IPS-18c (cell line): ENCODE data around the gene TNFSF18.
"Not testable (repeated sequence)": the region's sequence is repeated elsewhere in the genome, so short reads cannot be mapped to it uniquely, and the experiment has no call there.

Experiments used
- H3K4me3 ChIP-seq: 2 replicates; pipeline ENCODE4 v1.7.0; 2013; ENCODE audit warnings: low read depth, mild to moderate bottlenecking, low read length, moderate library complexity; ENCODE audit not compliant: insufficient read depth
- H3K9me3 ChIP-seq: one replicate; pipeline ENCODE4 v1.6.1; 2013; ENCODE audit warnings: mild to moderate bottlenecking, low read length, moderate library complexity; ENCODE audit not compliant: control insufficient read depth, insufficient read depth

Gene TNFSF18, protein sequence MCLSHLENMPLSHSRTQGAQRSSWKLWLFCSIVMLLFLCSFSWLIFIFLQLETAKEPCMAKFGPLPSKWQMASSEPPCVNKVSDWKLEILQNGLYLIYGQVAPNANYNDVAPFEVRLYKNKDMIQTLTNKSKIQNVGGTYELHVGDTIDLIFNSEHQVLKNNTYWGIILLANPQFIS

DNA sequence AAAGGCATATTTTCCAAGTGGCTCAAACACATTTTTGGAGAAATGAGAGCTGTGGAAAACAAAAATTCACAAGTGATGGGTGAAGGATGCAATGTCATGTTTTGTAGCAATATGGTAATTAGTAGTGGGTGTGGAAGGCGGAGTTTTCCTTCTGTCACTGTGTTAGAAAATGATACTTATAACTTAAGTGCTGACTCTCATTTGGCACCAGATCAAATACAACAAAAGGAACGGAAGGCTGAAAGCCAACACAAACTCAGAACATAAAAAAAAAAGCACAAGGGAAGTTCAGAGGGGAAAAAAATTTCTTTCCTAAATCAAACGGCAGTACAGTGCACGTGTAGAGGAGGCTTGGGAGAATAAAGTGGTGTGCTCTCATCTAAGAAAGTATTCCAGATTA is at the start of gene TNFSF18:
Gene TNFSF18, minus strand, starts transcription at position 77 of the 400 bp plus-strand sequence. Its CDS starts 45 bp downstream, at position 32.
- no peaks in the 10 kb centered on the region for H3K9me3 ChIP-seq
- no peak within 1 kb of the TSS for H3K4me3 ChIP-seq

DNA sequence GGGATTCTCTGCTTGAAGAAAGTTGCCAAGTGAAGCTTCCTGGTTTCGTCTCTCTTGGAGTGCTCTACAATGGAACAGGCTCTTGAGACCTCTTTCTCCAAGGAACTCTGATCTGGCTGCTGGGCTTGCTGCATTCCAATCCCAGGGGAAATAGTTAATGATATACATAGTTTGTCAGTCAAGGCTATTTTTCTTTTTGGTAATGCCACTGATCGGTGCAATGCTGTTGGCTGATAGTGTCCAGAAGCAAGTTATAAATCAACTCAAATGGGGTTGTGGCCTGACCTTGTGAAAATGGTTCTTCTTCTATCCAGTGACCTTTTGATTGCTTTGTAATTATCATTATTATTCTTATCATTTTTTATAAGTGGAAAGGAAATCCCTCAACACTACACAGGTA is 48.4 kb upstream of the TNFSF18 start:
- Histone ChIP-seq H3K4me3 (no peak overlapping the region), H3K9me3 (no peaks in the 10 kb centered on the region)

DNA sequence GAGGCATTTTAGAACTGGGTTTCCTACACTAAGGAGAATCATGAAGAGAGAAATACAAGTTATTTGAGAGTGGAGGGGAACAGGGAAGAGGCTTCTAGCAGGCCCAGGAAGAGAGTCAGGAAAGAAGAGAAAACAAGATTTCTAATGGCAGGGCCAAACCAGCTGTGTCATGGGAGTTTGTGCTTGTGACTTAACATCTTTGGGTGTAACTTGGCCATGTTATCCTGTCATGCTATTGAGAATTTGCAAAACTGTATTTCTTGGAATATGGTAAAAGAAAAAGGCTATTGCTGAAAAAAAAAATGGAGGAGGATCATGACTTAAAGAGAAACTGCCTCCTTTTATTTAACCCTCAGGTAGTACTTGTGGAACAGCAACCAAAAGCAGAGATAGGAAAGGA is 47.4 kb upstream of the TNFSF18 start:
- no peaks in the 10 kb centered on the region for H3K9me3 ChIP-seq
- H3K4me3 ChIP-seq: no peak overlapping the region

DNA sequence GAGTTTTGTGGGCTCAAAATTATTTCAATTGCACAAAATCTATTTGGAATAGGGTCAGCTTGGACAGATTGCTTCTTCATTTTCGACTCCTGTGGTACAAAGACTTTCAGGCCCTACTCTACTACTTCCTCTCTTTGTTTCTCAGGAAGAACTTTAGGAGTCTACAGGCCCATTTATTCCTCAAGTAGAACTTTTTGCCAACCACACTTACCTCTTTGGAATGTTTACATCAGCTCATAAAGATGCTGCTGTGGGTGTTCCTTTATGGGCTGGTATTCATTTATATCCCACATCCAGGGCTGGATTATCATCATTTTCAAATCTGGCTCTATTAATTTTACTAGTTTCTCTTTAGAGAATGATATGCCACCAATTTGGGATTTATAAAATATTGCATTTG is 46.3 kb upstream of the TNFSF18 start:
- no peaks in the 10 kb centered on the region for H3K9me3 ChIP-seq
- no peak overlapping the region for H3K4me3 ChIP-seq

DNA sequence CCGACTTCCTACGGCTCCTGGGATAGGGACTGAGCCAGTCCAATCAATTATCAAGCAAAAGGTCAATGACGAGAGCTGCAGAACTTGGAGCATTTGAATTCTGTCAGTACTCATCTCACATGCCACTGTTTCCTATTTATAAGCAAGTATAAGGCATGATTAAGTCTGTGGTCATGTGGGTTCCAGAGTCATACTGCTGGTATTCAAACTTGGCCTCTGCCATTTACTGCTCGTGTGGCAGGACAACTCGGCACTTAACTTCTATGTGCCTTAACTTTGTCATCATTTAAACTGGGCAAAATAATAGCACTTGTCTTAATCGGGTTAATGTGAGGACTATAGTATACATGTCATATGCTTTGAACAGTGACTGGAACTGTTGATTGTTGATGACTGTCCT is 44.9 kb upstream of the TNFSF18 start:
- H3K4me3 ChIP-seq: no peak overlapping the region
- H3K9me3 ChIP-seq: no peaks in the 10 kb centered on the region

DNA sequence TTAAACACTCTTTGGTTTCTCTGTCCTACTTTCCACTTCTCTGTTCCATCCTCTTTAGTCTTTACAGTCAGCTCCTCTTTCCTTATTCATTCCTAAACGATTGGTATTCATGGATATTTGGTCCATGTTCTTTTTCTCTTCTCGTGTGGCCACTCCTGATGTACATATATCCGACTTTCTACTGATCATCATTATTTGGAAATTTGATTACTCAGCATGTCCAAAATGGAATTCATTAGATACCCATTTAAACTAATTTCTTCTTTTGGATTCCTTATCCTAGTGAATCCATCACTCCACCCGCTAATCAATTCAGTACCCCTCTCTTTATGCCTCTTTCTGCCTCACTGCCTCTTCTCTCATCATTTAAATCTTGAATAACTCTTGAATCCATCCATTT is 43.8 kb upstream of the TNFSF18 start:
- H3K4me3 ChIP-seq: no peak overlapping the region
- no peaks in the 10 kb centered on the region for H3K9me3 ChIP-seq

DNA sequence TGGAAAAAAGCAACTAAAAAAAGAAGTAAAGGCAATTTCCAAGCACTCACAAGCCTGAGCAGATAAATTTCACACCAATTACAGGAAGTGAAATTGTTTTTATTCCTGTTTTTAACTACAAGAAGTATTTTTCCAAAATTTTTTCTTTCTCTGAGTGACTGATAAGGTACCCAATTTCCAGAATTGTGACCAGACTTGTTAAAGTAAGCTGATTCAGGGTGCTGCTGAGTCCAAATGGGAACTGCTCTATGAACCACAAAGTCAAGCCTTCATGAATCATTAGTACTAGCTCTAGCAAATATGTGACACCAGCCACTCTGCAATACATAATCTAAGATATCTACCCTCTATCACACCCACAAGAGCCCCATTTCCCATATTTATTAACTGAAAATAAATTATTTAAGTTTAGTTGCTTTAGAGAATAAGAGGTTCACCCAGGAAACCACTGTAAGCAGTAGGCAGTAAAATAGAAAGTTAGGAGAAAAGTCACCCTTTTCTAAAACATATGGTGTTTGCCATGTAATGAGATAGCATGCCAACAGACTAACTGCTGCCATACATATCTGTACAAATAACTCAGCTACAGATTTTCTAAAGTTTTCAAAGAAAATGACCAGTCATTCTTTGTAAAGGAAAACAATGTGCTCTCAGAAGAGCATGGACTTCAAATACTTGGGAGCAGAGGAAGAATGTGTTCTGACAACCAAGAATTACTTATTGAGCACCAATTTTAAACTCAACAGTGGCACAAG is 43.1 kb upstream of the TNFSF18 start:
- Histone ChIP-seq H3K9me3 (no peaks in the 10 kb centered on the region), H3K4me3 (no peak overlapping the region)

DNA sequence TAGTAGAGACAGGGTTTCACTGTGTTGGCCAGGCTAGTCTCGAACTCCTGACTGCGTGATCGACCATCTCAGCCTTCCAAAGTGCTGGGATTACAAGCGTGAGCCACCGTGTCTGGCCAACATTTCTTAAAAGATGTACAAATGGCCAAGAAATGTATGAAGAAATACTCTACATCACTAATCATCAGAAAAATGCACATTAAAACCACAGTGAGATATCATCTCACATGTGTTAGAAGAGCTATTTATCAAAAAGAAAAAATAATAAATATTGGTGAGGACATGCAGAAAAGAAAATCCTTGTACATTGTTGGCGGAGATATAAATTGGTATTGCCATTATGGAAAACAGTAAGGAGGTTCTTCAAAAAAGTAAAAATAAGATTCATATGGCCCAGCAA is 33.6 kb upstream of the TNFSF18 start:
- Histone ChIP-seq H3K9me3 (no peaks in the 10 kb centered on the region), H3K4me3 (no peak overlapping the region)

DNA sequence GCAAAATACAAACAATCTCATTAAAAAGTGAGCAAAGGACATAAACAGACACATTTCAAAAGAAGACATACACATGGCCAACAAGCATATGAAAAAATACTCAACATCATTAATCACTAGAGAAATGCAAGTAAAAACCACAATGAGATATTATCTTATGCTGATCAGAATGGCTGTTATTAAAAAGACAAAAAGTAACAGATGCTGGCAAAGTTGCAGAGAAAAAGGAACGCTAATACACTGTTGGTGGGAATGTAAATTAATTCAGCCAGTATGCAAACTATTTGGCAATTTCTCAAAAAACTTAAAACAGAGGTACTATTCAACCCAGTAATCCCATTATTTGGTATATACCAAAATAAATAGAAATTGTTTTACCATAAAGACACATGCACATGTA is 32.2 kb upstream of the TNFSF18 start:
- no peaks in the 10 kb centered on the region for H3K9me3 ChIP-seq
- H3K4me3 ChIP-seq: no peak overlapping the region

DNA sequence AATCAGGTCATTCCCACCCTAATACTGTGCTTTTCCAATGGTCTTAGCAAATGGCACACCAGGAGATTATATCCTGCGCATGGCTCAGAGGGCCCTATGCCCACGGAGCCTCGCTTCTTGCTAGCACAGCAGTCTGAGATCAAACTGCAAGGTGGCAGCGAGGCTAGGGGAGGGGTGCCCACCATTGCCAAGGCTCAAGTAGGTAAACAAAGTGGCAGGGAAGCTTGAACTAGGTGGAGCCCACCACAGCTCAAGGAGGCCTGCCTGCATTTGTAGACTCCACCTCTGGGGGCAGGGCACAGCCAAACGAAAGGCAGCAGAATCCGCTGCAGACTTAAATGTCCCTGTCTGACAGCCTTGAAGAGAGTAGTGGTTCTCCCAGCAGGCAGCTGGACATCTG is 23.5 kb upstream of the TNFSF18 start:
- not testable (repeated sequence) for H3K9me3 ChIP-seq, H3K4me3 ChIP-seq

DNA sequence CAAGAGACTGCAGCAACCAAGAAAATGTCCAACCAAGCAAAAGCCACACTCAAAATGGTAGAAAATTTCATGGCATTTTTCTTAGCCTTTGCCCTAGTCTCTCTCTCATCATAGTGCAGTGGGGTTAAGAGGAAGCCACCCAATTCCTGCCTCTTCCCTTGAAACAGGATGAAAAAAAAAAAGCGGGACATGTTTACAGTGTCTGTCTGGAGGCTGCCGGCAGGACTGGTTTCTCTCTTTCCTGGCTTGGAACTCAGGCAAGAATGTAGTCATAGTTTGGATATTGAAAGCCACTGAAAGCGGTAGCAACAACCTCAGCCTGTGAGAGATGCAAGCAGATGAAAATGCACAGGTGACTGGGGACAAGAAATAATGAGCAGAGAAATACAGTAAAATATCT is 13.3 kb upstream of the TNFSF18 start:
- no peaks in the 10 kb centered on the region for H3K9me3 ChIP-seq
- H3K4me3 ChIP-seq: no peak overlapping the region

DNA sequence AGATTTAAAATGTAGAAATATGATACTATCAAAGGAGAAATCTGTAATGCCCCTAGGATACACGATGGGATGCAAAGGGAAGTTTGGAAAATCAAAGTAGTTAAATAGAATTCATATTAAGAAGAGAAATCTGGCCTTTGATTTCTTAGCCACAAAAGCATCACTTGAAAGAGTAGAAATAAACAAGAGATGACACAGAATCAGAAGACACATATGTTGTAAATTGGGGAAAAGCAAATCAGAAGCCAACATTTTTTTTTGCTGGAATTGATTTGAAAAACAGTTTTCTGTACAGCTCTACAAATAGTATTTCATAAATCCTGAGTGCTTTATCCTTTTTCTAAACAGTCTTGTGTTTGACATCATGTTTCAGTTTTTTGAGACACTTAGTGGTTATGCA is 12.4 kb upstream of the TNFSF18 start:
- H3K9me3 ChIP-seq: no peaks in the 10 kb centered on the region
- no peak overlapping the region for H3K4me3 ChIP-seq

DNA sequence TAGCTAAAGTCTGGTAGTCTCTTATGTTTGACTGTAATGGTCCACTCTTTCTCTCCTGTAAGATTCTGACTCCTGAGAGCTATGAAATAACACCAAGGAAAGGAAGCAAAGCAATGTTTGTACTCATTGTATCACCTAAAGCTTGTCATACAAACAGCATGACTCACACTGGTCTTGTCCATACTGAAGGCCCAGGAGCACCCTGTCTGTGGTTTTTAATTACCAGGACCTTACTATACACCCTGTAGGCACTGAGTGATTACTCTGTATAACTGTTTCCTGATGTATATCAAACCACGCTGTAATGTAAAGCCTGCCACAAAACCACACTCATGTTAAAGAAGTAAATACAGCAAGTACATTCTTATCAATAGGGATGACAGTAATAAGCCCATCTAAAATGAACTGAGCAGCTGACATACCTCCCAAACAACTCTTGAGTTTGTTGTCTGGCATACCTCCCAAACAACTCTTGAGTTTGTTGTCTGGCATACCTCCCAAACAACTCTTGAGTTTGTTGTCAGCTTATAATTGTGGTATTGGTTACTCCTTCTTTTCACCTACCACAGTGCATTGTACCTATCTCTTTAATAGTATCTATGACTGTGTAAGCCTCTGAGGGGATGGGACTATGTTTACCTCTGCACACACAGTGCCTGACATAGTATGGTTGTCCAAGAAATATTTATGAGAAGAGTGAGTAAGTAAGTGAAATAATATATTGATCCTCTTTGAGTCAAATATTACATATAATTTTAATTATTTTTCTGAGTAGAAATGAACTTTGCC is 11.6 kb upstream of the TNFSF18 start:
- Histone ChIP-seq H3K4me3 (no peak overlapping the region), H3K9me3 (no peaks in the 10 kb centered on the region)

DNA sequence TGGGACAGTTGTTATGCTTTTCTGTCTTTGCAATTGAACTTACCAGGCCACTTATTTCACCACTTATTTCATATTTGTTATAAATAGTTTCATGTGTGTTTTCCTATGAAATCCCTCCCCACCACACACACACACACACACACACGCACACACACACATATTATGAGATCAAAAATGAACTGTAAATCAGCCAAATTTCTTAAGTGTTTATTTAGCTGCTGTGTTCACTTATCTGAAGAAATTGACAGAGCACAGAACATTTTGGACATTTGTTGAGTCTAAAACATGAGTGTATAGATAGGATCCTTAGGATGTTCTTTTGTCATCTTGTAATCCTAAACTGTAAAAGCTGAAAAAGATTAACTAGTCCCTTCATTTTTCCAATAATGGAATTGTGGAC is 7.8 kb upstream of the TNFSF18 start:
- no peaks in the 10 kb centered on the region for H3K9me3 ChIP-seq
- no peak overlapping the region for H3K4me3 ChIP-seq

DNA sequence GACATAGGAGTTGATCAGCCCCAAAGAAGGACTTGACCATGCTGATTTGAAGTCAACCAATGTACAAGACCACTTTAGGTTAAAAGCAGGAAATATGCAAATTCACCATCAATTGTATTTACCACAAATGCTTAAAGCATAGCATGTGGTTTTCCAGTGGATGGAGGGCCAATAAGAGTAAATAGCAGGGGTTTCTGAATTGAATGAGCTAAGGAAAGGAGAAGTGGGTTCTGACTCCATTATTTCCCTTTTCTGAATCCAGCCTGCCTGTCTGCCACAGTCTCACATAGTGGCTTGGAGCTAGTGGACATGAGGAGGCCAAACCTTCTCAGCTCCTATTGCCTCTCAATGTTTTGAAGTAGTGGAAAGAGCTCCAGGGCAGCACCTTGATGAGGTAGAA is 7.2 kb upstream of the TNFSF18 start:
- no peaks in the 10 kb centered on the region for H3K9me3 ChIP-seq
- no peak overlapping the region for H3K4me3 ChIP-seq

DNA sequence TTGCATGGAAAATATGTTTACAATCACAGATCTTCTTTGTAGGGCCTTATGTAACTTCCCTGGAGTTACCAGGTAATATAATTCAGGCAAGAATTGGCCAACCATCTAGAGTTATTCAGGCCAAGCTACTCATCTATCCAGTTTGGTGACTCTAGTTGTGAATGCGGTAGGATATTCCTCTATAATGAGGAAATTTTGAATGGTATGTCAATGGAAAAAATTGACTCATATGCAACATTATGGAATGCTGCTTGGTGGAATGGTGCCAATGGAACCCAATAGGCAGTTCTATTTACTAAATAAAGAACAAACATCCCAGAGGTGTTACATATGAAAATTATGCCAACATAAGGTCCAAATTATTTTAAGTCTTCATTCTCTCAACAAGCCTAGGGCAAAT is 5.6 kb upstream of the TNFSF18 start:
- Histone ChIP-seq H3K9me3 (no peaks in the 10 kb centered on the region), H3K4me3 (no peak overlapping the region)

DNA sequence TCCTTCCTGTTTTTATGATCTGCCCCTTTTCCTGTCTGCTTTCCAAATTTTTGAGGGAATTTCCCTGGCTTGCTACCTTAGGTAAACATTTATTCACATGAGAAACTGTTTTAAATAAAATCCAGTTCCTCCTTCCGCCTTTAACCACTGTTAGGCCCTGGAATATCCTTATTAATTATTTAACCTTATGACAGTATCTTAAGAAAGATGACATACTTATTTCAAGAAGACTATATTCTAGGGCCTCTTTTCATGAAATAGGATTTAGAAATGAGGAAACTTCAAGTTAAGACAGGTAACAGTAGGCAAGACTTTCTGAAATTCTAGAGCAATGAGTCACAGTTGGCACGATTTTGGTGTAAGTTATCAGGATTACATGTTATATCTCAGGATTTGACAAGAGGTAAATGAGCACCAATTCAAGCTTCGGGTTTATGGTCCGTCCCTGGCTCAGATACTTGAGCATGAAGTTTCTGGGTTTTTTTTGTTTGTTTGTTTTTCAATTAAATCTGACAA is 2.0 kb upstream of the TNFSF18 start:
- no peaks in the 10 kb centered on the region for H3K9me3 ChIP-seq
- no peak overlapping the region for H3K4me3 ChIP-seq

DNA sequence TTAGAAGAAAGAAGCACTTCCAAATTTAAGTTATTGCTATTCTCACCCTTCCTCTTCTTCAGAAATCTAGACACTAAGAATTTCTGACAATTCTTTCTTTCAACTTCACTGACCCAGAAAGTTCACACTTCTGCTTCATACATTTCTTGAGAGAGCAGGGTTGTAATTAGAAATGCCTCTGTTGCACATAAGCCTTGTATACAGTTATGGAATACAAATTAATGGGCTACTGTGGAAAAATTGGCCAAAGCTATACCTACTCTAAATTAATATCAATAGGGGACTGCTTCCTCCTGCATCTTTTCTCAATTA is 1.5 kb downstream of the TNFSF18 start:
- Histone ChIP-seq H3K9me3 (no peaks in the 10 kb centered on the region), H3K4me3 (no peak overlapping the region)
